GM19455 (cell line): Measurements from ENCODE around the gene ZNF397.
A peak's percentile ranks its signal among the peaks of the same experiment; 100 is the strongest.

Experiments
- ATAC-seq: cut with Tn5 transposase; IDR thresholded peaks from one replicate; pipeline ENCODE4 v1.9.1; 2021; ENCODE audit not compliant: unreplicated experiment

The ZNF397 gene

DNA sequence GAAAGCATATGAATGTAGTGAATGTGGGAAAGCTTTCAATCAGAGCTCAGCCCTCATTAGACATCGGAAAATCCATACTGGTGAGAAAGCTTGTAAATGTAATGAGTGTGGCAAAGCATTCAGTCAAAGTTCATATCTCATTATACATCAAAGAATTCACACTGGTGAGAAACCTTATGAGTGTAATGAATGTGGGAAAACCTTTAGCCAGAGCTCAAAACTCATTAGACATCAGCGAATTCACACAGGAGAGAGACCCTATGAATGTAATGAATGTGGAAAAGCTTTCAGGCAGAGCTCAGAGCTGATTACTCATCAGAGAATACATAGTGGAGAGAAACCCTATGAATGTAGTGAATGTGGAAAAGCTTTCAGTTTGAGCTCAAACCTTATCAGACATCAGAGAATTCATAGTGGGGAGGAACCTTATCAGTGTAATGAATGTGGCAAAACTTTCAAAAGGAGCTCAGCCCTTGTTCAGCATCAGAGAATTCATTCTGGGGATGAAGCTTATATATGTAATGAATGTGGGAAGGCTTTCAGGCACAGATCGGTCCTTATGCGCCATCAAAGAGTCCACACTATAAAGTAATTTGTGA lies 5.0 kb downstream of the ZNF397 start:
- no peak for ATAC-seq

- no peak for ATAC-seq
Measured at GRCh38 chr18:35246831-35247230, 6.0 kb downstream of the ZNF397 start.

GRCh38 chr18:35247412-35248249 lies 6.8 kb downstream of the ZNF397 start:
- ATAC-seq, result no peak

DNA sequence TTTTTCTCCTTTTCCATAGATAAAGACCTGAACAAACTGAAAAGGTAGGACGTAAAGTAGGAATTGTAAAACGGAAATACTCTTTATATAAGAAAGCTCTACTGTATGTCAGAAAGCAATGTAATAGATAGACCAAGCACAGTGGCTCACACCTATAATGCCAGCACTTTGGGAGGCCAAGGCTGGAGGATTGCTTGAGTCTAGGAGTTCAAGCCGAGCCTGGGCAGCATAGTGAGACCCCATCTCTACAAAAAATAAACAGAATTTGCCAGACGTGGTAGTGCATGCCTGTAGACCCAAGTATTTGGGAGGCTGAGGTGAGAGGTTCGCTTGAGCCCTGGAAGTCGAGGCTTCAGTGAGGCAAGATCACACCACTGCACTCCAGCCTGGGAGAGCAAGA lies 7.6 kb downstream of the ZNF397 start:
- ATAC-seq, result no peak

DNA sequence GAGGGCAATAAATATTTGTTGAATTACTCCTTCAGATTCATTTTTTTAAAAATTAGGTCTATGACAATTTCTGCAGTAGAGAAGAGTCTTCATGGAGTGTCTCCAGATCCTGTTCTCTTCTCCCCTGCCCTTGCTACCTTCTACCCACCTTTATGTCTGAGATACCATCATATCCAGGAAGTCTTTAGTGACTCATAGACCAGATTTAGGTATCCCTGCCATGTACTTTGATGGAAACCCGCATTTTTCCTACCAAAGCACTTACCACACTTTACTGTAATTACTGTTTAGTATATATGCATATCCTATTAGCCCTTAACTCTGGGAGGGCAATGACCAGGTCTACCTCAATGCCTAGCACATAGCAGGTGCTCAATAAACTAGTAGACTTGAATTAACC lies 11.6 kb downstream of the ZNF397 start:
- ATAC-seq, result no peak

GRCh38 chr18:35253655-35254287 lies 12.9 kb downstream of the ZNF397 start:
- ATAC-seq, result no peak

DNA sequence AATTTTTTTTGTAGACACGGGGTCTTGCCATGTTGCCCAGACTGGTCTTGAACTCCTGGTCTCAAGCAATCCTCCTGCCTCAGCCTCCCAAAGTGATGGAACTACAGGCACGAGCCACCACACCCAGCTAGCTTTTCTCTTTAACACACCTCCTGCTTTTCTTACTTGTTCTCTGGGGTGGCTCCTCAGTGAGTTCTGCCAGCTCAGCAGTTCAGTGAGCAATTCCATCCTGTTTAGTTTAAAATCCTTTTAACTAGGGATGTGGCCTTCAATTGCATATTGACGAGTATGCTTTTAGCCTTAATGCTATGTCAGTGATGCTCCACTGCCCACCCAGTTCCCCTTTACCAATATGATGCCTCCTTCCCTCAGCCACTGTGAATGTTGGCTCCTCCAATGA lies 16.1 kb downstream of the ZNF397 start:
- ATAC-seq, result no peak

DNA sequence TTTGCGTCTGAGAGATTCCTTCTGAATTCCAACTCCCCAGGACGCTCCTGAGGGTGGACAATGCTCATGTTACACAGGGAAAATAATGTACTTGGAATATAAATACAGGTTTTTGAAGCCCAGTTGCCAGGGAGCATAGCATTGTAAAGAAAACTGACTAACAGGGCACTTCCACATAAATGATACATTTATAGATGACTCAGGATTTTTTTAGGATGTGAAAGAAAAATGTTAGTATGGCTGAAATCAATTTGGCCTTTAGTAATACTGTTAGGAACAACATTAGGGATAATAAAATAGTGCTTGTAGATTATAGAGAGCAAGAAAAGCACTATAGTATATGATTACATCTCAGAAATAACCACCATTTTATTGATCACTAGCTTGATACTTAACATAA lies 23.6 kb downstream of the ZNF397 start:
- no peak for ATAC-seq

DNA sequence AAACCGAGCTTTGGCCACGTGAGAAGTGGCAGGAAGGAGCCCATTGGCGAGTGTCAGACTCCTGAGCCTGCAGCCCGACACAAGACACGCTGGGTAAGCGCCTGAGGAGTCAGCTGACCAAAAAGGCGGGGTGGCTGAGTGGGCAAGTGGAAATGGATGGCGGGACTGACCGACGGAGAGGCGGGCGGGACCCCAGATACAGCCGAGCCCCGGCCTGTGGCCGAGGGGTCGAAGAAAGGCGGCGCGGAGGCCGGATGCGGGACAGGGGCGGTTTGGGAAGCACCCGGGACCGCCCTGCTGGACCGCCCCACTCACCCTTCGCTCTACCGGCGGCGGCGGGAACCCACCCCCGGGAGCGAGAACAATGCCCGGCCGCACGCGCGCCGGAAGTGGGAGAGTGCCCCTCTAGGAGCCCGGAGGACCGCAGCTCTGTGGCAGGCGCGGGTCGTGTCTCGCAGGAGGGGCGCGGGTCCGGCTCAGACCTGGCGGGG lies 26.4 kb downstream of the ZNF397 start:
- no peak for ATAC-seq

DNA sequence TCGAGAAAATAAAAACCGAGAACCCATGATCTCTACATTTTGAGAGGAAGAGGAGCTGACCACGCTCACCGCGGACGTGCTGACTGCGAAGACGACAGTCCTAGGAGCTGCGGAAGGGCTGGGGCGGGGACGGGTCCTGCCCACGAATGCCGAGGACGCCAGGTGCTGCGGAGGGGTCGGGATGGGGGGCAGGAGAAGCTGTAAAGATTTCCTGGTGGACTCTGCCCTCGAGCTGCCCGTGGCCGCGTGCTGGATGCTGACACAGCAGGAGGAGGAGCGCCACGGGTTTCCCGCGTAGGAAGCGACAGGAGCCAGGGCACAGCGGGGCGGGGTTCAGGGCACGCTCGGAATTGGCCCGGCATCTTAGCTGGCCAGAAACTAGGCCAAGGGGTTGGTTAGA lies 27.0 kb downstream of the ZNF397 start:
- ATAC-seq, result no peak

DNA sequence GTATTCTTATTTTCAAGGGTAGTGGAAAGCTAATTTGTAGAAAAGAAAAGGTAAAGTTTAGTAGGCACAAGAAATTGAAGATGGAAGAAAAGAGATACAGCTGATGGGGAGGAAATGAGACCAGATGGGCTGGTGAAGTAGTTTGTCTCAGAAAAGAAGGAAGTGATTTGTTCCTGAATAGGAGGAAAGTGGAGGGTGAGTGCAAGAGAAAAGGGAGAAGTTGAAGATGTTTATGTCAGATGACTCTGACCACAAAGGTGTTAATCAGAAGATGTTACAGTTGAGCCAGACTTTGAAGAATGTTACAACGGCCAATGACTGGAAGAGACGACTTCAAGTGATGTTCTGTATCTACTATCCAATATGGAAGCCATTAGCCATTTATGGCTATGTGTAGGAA lies 28.0 kb downstream of the ZNF397 start:
- no peak for ATAC-seq

DNA sequence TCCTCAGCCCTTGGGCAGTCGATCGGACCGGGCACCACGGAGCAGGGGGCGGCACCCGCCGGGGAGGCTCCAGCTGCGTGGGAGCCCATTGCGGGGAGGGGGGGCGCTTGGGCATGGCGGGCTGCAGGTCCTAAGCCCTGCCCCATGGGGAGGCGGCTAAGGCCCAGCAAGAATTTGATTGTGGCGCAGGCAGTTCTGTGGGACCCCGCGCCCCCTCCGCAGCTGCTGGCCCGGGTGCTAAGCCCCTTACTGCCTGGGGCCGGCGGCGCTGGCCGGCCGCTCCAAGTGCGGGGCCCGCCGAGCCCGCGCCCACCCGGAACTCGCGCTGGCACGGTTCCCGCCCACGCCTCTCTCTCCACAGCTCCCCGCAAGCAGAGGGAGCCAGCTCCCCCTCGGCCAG lies 30.8 kb downstream of the ZNF397 start:
- ATAC-seq, result no peak

DNA sequence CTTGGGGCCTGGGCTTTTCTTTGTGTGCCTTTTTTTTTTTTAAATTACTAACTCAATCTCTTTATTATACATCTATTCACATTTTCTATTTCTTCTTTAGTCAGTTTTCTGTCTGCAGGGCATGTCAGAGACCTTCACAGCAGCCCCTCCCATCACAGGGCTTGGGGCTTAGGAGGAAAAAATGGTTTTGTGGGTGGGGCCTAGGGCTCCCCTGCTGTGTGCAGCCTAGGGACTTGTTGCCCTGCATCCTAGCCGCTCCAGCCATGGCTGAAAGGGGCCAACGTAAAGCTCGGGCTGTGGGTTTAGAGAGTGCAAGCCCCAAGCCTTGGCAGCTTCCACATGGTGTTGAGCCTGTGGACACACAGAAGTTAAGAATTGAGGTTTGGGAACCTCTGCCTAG lies 35.4 kb downstream of the ZNF397 start:
- ATAC-seq, result no peak

- no peak for ATAC-seq
Measured at GRCh38 chr18:35277633-35278032, 36.8 kb downstream of the ZNF397 start.

- no peak for ATAC-seq
Measured at GRCh38 chr18:35278085-35278484, 37.3 kb downstream of the ZNF397 start.

DNA sequence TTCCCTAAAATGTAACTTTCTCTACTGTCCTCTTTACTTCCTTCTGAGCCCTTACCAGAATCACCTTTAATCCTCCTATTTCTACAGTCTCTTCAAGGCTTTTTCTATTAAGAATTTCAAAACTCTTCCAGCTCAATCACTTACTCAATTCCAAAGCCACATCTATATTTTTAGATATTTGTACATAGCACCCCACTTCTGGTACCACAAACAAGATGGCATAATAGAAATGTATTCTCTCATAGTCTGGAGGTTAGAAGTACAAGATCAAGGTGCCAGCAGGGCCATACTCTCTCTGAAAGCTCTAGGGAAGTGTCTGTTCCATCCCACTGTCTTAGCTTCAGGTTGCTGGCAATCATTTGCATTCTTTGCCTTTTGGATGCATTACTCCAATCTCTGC lies 38.1 kb downstream of the ZNF397 start:
- ATAC-seq, result no peak

GRCh38 chr18:35282353-35282752 lies 41.5 kb downstream of the ZNF397 start:
- no peak for ATAC-seq

- ATAC-seq, result no peak
Measured at GRCh38 chr18:35283923-35284794, 43.3 kb downstream of the ZNF397 start.

GRCh38 chr18:35284841-35285240 lies 44.0 kb downstream of the ZNF397 start:
- ATAC-seq, result no peak

DNA sequence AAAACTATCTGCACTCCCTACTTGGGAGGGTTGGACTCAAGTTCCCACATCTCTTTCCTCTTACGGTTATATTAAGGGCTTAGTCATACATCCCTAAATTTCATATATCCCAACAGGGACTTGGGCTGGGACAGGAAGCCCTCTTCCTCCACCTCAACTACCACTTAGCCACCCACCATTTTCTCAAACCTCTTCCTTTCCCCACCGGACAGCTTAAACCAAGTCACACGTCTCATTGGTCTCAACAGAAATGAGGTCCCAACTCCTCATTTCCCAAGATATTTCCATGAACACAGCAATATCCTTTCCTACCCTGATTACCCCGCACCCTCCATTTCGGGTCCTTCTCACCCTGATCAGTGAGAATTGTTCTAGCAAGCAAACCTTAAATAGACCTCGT lies 48.5 kb downstream of the ZNF397 start:
- peak; percentile 5 for ATAC-seq

DNA sequence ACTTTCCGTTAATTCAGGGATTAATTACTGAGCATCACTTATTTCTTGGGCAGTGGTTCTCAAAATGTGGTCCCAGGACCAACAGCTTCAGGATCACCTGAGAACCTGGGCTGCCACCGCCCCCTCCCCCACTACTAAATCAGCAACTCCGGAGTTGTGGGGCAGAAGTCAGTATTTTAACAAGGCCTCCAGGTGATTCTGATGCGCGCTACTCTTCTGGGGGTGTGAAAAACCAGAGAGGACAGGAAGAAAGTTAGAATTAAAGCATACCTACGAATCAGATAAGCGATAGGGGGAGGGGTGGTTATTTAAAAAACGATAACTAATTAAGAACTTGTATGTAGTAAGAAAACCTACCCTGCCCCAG lies 48.9 kb downstream of the ZNF397 start:
- peak; percentile 38 for ATAC-seq
